ENCODE data around the gene GRIK1. TPM values are rescaled to one million over a fixed set of nuclear protein-coding genes. Genes with fewer than 3 reads are reported as not detected.

GRIK1 gene
- total RNA-seq, 2 experiments from 2014 or later, result not detected

DNA sequence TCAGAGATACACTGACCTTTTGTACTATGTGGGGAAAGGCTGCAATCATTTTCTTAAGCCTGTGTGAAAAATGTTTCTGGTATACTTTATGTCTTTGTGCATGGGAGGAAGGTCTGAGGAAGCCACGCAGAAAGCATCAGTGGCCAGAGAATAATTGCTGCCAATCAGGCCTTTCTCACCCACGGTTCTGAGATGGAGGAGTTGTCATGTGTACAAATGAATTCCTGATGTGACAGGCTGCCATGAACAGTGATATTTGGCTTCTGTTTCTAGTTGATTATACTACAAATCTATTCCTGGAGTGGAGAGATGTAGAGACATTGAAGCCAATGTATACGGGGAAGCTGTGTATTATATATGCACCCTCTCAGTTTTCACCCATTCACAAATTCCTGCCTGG lies 142.6 kb downstream of the GRIK1 start:
- Mint-ChIP-seq H3K27ac (no peak overlapping the region), H3K27me3 (peaks cover 3% of the 10 kb centered on the region), H3K9me3 (no peaks in the 10 kb centered on the region), H3K36me3 (ENCODE audit: low read depth) (no peaks in the 10 kb centered on the region), H3K4me3 (no peak overlapping the region), H3K4me1 (ENCODE audit: low read depth) (no peaks in the 10 kb centered on the region)
- TF ChIP-seq, protein P1, sequence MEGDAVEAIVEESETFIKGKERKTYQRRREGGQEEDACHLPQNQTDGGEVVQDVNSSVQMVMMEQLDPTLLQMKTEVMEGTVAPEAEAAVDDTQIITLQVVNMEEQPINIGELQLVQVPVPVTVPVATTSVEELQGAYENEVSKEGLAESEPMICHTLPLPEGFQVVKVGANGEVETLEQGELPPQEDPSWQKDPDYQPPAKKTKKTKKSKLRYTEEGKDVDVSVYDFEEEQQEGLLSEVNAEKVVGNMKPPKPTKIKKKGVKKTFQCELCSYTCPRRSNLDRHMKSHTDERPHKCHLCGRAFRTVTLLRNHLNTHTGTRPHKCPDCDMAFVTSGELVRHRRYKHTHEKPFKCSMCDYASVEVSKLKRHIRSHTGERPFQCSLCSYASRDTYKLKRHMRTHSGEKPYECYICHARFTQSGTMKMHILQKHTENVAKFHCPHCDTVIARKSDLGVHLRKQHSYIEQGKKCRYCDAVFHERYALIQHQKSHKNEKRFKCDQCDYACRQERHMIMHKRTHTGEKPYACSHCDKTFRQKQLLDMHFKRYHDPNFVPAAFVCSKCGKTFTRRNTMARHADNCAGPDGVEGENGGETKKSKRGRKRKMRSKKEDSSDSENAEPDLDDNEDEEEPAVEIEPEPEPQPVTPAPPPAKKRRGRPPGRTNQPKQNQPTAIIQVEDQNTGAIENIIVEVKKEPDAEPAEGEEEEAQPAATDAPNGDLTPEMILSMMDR (IDR thresholded peaks at IDR 0.05), result no peak
- POLR2A ChIA-PET, result no interaction called here
- CTCF ChIA-PET, result no interaction called here
- no peak for DNase-seq
- no peak for ATAC-seq
- intact Hi-C loops (cut with micrococcal nuclease), result no loop called here

DNA sequence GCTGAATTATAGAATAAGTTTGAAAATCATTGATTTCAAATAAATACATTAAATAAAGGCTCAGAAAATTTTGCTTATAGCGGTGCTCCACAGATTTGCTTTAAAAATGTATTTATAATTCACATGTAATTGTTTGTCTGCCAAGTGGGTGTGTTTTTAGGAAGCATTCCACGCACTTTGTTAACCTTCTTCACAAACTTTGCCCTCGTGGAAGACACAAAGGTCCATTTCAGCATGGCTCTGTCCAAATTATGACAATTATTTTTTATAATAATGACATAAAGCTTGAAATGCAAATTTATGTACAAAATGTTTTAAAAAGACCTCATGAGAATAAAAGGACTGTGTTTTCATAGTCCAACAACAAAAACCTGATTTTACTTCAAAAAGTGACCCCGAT lies 146.1 kb downstream of the GRIK1 start:
- CTCF ChIA-PET, result no interaction called here
- TF ChIP-seq, protein P1 (IDR thresholded peaks at IDR 0.05), result no peak
- POLR2A ChIA-PET, result no interaction called here
- Mint-ChIP-seq H3K27ac (no peak overlapping the region), H3K4me3 (no peak overlapping the region), H3K9me3 (no peaks in the 10 kb centered on the region), H3K36me3 (ENCODE audit: low read depth) (no peaks in the 10 kb centered on the region), H3K4me1 (ENCODE audit: low read depth) (no peaks in the 10 kb centered on the region), H3K27me3 (no peaks in the 10 kb centered on the region)
- no peak for DNase-seq
- intact Hi-C loops (cut with micrococcal nuclease), result no loop called here
- no peak for ATAC-seq

DNA sequence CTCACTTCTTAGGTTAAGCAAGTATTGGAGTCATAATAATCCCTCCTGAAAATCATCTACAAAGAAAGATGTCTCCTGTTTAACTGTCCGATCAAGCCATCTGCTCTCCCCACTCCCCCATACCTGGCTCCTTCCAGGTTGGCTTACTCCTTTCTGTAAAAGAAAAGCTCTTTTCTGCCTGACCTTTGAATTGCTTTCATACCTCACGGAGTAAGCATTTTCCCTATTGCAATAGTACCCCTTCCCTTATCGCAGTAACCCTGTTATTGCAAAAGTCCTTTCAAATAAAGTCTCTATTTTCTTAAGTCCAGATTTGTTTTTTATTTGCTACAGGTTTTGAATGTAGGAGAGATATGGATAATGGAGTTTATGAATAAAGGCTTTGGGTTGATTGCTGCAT lies 150.4 kb downstream of the GRIK1 start:
- H3K27me3 Mint-ChIP-seq, result peaks cover 2% of the 10 kb centered on the region
- ATAC-seq (no peak), DNase-seq (no peak)
- no peaks in the 10 kb centered on the region for H3K4me1 Mint-ChIP-seq (ENCODE audit: low read depth)
- TF ChIP-seq, protein P1 (IDR thresholded peaks at IDR 0.05), result no peak
- ChIA-PET CTCF (interaction anchor here (0.9 kb wide), 1 partner anchor 20 kb away, joined by 3 read pairs; no protein-coding TSS in a partner anchor), POLR2A (no interaction called here)
- intact Hi-C loops (cut with micrococcal nuclease), result no loop called here
- no peak overlapping the region for H3K4me3 Mint-ChIP-seq
- no peaks in the 10 kb centered on the region for H3K9me3 Mint-ChIP-seq
- H3K36me3 Mint-ChIP-seq (ENCODE audit: low read depth), result no peaks in the 10 kb centered on the region
- H3K27ac Mint-ChIP-seq, result no peak overlapping the region

DNA sequence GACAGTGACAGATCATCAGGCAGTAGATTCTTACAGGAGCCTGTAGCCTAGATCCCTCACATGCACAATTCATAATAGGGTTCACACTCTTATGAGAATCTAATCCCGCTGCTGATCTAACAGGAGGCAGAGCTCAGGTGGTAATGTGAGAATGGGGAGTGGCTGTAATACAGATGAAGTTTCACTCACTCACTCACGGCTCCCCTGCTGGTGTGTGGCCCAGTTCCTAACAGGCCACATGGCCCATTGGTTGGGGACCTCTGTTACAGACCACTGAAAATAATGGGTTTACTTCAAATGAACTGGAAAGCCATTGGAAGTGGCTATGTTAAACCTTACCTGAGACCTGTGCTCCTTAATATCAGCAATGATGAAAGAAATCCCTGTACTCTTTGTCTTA lies 151.0 kb downstream of the GRIK1 start:
- H3K4me3 Mint-ChIP-seq, result no peak overlapping the region
- peaks cover 2% of the 10 kb centered on the region for H3K27me3 Mint-ChIP-seq
- H3K9me3 Mint-ChIP-seq, result no peaks in the 10 kb centered on the region
- no peak for DNase-seq
- ATAC-seq, result no peak
- no peaks in the 10 kb centered on the region for H3K36me3 Mint-ChIP-seq (ENCODE audit: low read depth)
- ChIA-PET CTCF (no interaction called here), POLR2A (no interaction called here)
- no peak overlapping the region for H3K27ac Mint-ChIP-seq
- TF ChIP-seq, protein P1 (IDR thresholded peaks at IDR 0.05), result no peak
- H3K4me1 Mint-ChIP-seq (ENCODE audit: low read depth), result no peaks in the 10 kb centered on the region
- intact Hi-C loops (cut with micrococcal nuclease), result no loop called here

DNA sequence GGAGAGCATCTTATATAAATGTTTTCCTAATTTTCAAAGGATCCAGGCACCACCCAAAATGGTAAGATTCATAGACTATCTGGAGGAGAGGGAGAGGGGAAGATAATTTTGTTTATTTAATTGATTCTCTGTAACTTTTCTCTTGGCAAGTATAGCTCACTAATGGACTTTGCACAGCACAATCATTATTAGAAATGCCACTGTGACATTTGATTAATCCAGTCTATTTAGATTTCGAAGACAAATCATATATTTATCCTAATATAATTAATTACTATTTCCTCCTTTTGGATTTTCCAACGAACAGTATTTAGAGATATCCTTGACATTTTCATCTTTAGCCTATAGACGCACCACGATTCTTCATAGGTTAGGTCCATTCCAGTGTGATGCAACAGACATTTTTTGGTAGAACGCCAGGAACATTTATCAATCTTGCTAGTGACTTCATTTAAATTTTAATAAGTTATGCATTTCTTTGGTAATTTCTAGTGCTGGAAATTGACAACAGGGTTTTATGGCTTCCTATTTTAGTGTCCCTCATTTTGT lies 152.4 kb downstream of the GRIK1 start:
- Mint-ChIP-seq H3K4me1 (ENCODE audit: low read depth) (no peaks in the 10 kb centered on the region), H3K27ac (no peak overlapping the region), H3K36me3 (ENCODE audit: low read depth) (no peaks in the 10 kb centered on the region), H3K4me3 (no peak overlapping the region), H3K9me3 (no peaks in the 10 kb centered on the region), H3K27me3 (peaks cover 2% of the 10 kb centered on the region)
- TF ChIP-seq, protein P1 (IDR thresholded peaks at IDR 0.05), result no peak
- CTCF ChIA-PET, result no interaction called here
- intact Hi-C loops (cut with micrococcal nuclease), result no loop called here
- DNase-seq, result no peak
- no peak for ATAC-seq
- POLR2A ChIA-PET, result no interaction called here
